HUES48 (cell line): ENCODE data around the gene ING1.
"Not testable (repeated sequence)": the region's sequence is repeated elsewhere in the genome, so short reads cannot be mapped to it uniquely, and the experiment has no call there.

Source experiments
- H3K27ac ChIP-seq: one replicate; pipeline ENCODE4 v1.7.0; 2013; ENCODE audit warnings: low read depth, low read length, inconsistent platforms
- H3K27me3 ChIP-seq: 2 replicates; pipeline ENCODE4 v1.6.1; 2013; ENCODE audit warnings: mild to moderate bottlenecking, low read length; ENCODE audit not compliant: control insufficient read depth, insufficient read depth
- H3K36me3 ChIP-seq: 2 replicates; pipeline ENCODE4 v1.6.1; 2013; ENCODE audit warnings: low read length; ENCODE audit not compliant: control insufficient read depth, insufficient read depth
- H3K4me1 ChIP-seq: 2 replicates; pipeline ENCODE4 v1.6.1; 2013; ENCODE audit warnings: mild to moderate bottlenecking, low read length; ENCODE audit not compliant: control insufficient read depth, insufficient read depth
- H3K4me3 ChIP-seq: 2 replicates; pipeline ENCODE4 v1.5.1; 2013; ENCODE audit warnings: mild to moderate bottlenecking, low read depth, low read length
- H3K9ac ChIP-seq: 2 replicates; pipeline ENCODE4 v1.6.1; 2013; ENCODE audit warnings: mild to moderate bottlenecking, low read depth, low read length, moderate library complexity
- H3K9me3 ChIP-seq: 2 replicates; pipeline ENCODE4 v1.6.1; 2013; ENCODE audit warnings: low read length; ENCODE audit not compliant: control insufficient read depth, insufficient read depth

ING1 gene

GRCh38 chr13:110696776-110697175 lies 16.7 kb upstream of the ING1 start:
- H3K27ac ChIP-seq, result no peak overlapping the region
- no peaks in the 10 kb centered on the region for H3K4me1 ChIP-seq
- H3K9me3 ChIP-seq, result no peaks in the 10 kb centered on the region
- H3K27me3 ChIP-seq, result no peaks in the 10 kb centered on the region
- H3K36me3 ChIP-seq, result peaks cover 59% of the 10 kb centered on the region
- no peak overlapping the region for H3K9ac ChIP-seq
- no peak overlapping the region for H3K4me3 ChIP-seq

- H3K9ac ChIP-seq, result no peak overlapping the region
- H3K27me3 ChIP-seq, result no peaks in the 10 kb centered on the region
- peaks cover 59% of the 10 kb centered on the region for H3K36me3 ChIP-seq
- H3K4me1 ChIP-seq, result no peaks in the 10 kb centered on the region
- no peak overlapping the region for H3K4me3 ChIP-seq
- no peaks in the 10 kb centered on the region for H3K9me3 ChIP-seq
- H3K27ac ChIP-seq, result no peak overlapping the region
Measured at GRCh38 chr13:110697842-110698241, 15.7 kb upstream of the ING1 start.

GRCh38 chr13:110698689-110699088 lies 14.8 kb upstream of the ING1 start:
- Histone ChIP-seq H3K27ac (no peak overlapping the region), H3K27me3 (no peaks in the 10 kb centered on the region), H3K9me3 (no peaks in the 10 kb centered on the region), H3K4me1 (no peaks in the 10 kb centered on the region), H3K9ac (no peak overlapping the region), H3K4me3 (no peak overlapping the region), H3K36me3 (peaks cover 60% of the 10 kb centered on the region)

GRCh38 chr13:110699148-110700145 lies 14.1 kb upstream of the ING1 start:
- H3K27ac ChIP-seq, result no peak overlapping the region
- no peaks in the 10 kb centered on the region for H3K9me3 ChIP-seq
- no peak overlapping the region for H3K4me3 ChIP-seq
- peaks cover 62% of the 10 kb centered on the region for H3K36me3 ChIP-seq
- H3K9ac ChIP-seq, result no peak overlapping the region
- H3K27me3 ChIP-seq, result no peaks in the 10 kb centered on the region
- no peaks in the 10 kb centered on the region for H3K4me1 ChIP-seq

GRCh38 chr13:110700186-110700585 lies 13.3 kb upstream of the ING1 start:
- Histone ChIP-seq H3K9ac (no peak overlapping the region), H3K36me3 (peaks cover 59% of the 10 kb centered on the region), H3K4me3 (no peak overlapping the region), H3K4me1 (peaks cover 6% of the 10 kb centered on the region), H3K9me3 (no peaks in the 10 kb centered on the region), H3K27me3 (no peaks in the 10 kb centered on the region), H3K27ac (no peak overlapping the region)

GRCh38 chr13:110700641-110701040 lies 12.9 kb upstream of the ING1 start:
- H3K27ac ChIP-seq, result no peak overlapping the region
- H3K9me3 ChIP-seq, result no peaks in the 10 kb centered on the region
- no peak overlapping the region for H3K9ac ChIP-seq
- H3K4me3 ChIP-seq, result no peak overlapping the region
- H3K27me3 ChIP-seq, result no peaks in the 10 kb centered on the region
- H3K36me3 ChIP-seq, result peaks cover 55% of the 10 kb centered on the region
- H3K4me1 ChIP-seq, result peaks cover 6% of the 10 kb centered on the region

- H3K4me3 ChIP-seq, H3K9me3 ChIP-seq, H3K27ac ChIP-seq, H3K9ac ChIP-seq, H3K4me1 ChIP-seq, H3K27me3 ChIP-seq: not testable (repeated sequence)
- peaks cover 52% of the 10 kb centered on the region for H3K36me3 ChIP-seq
Measured at GRCh38 chr13:110701061-110701460, 12.4 kb upstream of the ING1 start.

GRCh38 chr13:110702089-110702488 lies 11.4 kb upstream of the ING1 start:
- H3K27me3 ChIP-seq, result no peaks in the 10 kb centered on the region
- peaks cover 9% of the 10 kb centered on the region for H3K4me1 ChIP-seq
- peaks cover 44% of the 10 kb centered on the region for H3K36me3 ChIP-seq
- no peak overlapping the region for H3K9ac ChIP-seq
- no peaks in the 10 kb centered on the region for H3K9me3 ChIP-seq
- no peak overlapping the region for H3K4me3 ChIP-seq
- no peak overlapping the region for H3K27ac ChIP-seq

- H3K4me3 ChIP-seq, result no peak overlapping the region
- H3K27me3 ChIP-seq, result no peaks in the 10 kb centered on the region
- no peak overlapping the region for H3K9ac ChIP-seq
- H3K27ac ChIP-seq, result no peak overlapping the region
- peaks cover 9% of the 10 kb centered on the region for H3K4me1 ChIP-seq
- H3K9me3 ChIP-seq, result no peaks in the 10 kb centered on the region
- peaks cover 39% of the 10 kb centered on the region for H3K36me3 ChIP-seq
Measured at GRCh38 chr13:110702591-110703526, 10.6 kb upstream of the ING1 start.

GRCh38 chr13:110705356-110705825 lies 8.1 kb upstream of the ING1 start:
- Histone ChIP-seq H3K27me3 (no peaks in the 10 kb centered on the region), H3K4me1 (peaks cover 9% of the 10 kb centered on the region), H3K27ac (peak overlapping the region; percentile 71), H3K36me3 (peaks cover 18% of the 10 kb centered on the region), H3K4me3 (peak overlapping the region; percentile 78), H3K9me3 (no peaks in the 10 kb centered on the region), H3K9ac (peak overlapping the region; percentile 49; the same call in 1 of the 2 replicates)
